Endothelial cell of umbilical vein (primary cell): Measurements from ENCODE around the gene NKAIN4. TPM values are rescaled to one million over a fixed set of nuclear protein-coding genes. Genes with fewer than 3 reads are reported as not detected.

ENCODE experiments used
- BruUV-seq: library from RNA; stranded (reverse); fragments of 400-500 nt; replicated peaks from 2 replicates; lab custom pipeline; 2021; lab: Mats Ljungman, UMichigan
- CTCF ChIA-PET: fragments of 300-600, 350-600 bp; sonication (Branson Sonifier 250); formaldehyde crosslinking; loops from one replicate; lab custom pipeline; 2021; ENCODE audit warnings: antibody characterized with exemption, inconsistent platforms; lab: Charles Lee
- POLR2A ChIA-PET: fragments of 300-600, 350-600 bp; sonication (Branson Sonifier 250); formaldehyde crosslinking; loops from one replicate; lab custom pipeline; 2021; ENCODE audit warnings: antibody characterized with exemption, inconsistent platforms; lab: Charles Lee
- DNase-seq: peaks from one replicate; pipeline ENCODE4 v3.0.0-alpha.2; 2011; ENCODE audit warnings: low read depth, low spot score
- FAIRE-seq: peaks from 2 replicates; lab custom pipeline; 2011; peaks lifted over from hg19 to GRCh38; lab: Jason Lieb, UNC
- H2AFZ ChIP-seq: 2 replicates; pipeline ENCODE4 v1.6.0; 2012; ENCODE audit warnings: low read depth, low read length, control low read depth, inconsistent platforms
- H3K27ac ChIP-seq: 2 replicates; pipeline ENCODE4 v1.5.1; 2011; ENCODE audit warnings: low read depth, mild to moderate bottlenecking, control low read depth, low read length, moderate library complexity; ENCODE audit not compliant: insufficient read depth
- H3K27me3 ChIP-seq, 2 experiments: 2 replicates each; pipeline versions ENCODE4 v1.6.0 to v1.6.1; 2011; ENCODE audit warnings: low read length in 2 of 2, mixed read lengths in 1 of 2; ENCODE audit not compliant: control insufficient read depth in 2 of 2, insufficient read depth in 2 of 2
- H3K36me3 ChIP-seq, 2 experiments: 2 replicates in 1 of 2; 3 replicates in 1 of 2; pipeline ENCODE4 v1.5.1; 2011; ENCODE audit warnings: low read length in 2 of 2, mild to moderate bottlenecking in 1 of 2, moderate library complexity in 1 of 2; ENCODE audit not compliant: control insufficient read depth in 2 of 2, insufficient read depth in 2 of 2; ENCODE audit errors: extremely low read depth in 1 of 2
- H3K4me1 ChIP-seq: 3 replicates; pipeline ENCODE4 v1.5.1; 2011; ENCODE audit warnings: mild to moderate bottlenecking, low read length; ENCODE audit not compliant: control insufficient read depth, insufficient read depth; ENCODE audit errors: extremely low read depth
- H3K4me2 ChIP-seq: 2 replicates; pipeline ENCODE4 v1.6.1; 2011; ENCODE audit warnings: low read length, control low read depth, mixed read lengths; ENCODE audit not compliant: insufficient read depth
- H3K4me3 ChIP-seq, 3 experiments: fragments of 200-600 bp in 1 of 3; sonication (generic), shearing (Covaris generic) in 1 of 3; replicated peaks in 1 of 3; 2 replicates each; pipeline ENCODE4 v1.5.1; 2011 to 2016; ENCODE audit warnings: control low read depth in 3 of 3, low read length in 3 of 3, mild to moderate bottlenecking in 2 of 3, inconsistent platforms in 1 of 3, low read depth in 1 of 3, moderate library complexity in 1 of 3; ENCODE audit not compliant: insufficient read depth in 1 of 3
- H3K79me2 ChIP-seq: 2 replicates; pipeline ENCODE4 v1.6.0; 2012; ENCODE audit warnings: low read length, inconsistent platforms; ENCODE audit not compliant: control insufficient read depth, insufficient read depth
- H3K9ac ChIP-seq: replicated peaks from 2 replicates; pipeline ENCODE3; 2011; ENCODE audit warnings: low read length, control low read depth; ENCODE audit not compliant: insufficient read depth; ENCODE audit errors: extremely low read depth
- H3K9me1 ChIP-seq: replicated peaks from 3 replicates; pipeline ENCODE4 v1.6.0; 2011; ENCODE audit warnings: mild to moderate bottlenecking, low read length; ENCODE audit not compliant: control insufficient read depth, insufficient read depth; ENCODE audit errors: extremely low read depth
- H3K9me3 ChIP-seq: replicated peaks from 2 replicates; pipeline ENCODE4 v1.5.1; 2012; ENCODE audit warnings: low read length, inconsistent platforms; ENCODE audit not compliant: control insufficient read depth, insufficient read depth
- H4K20me1 ChIP-seq: replicated peaks from 2 replicates; pipeline ENCODE3; 2011; ENCODE audit warnings: mild to moderate bottlenecking, low read length; ENCODE audit not compliant: control insufficient read depth, insufficient read depth; ENCODE audit errors: extremely low read depth
- GATA2 ChIP-seq: IDR thresholded peaks from 2 replicates; pipeline ENCODE4 v1.7.0; 2011; ENCODE audit warnings: low read depth, mild to moderate bottlenecking, moderate library complexity, mixed read lengths, low read length; ENCODE audit not compliant: insufficient read length, insufficient read depth
- MAX ChIP-seq: IDR thresholded peaks from 2 replicates; pipeline ENCODE4 v1.6.1; 2011; ENCODE audit not compliant: insufficient read depth, insufficient read length
- POLR2A ChIP-seq: IDR thresholded peaks from 2 replicates; pipeline ENCODE4 v1.6.1; 2012; ENCODE audit warnings: low read depth, mild to moderate bottlenecking, control low read depth, low read length
- dilution Hi-C: fragments of 300-500 bp; cut with MboI; formaldehyde crosslinking; loops from one replicate; pipeline ENCODE4 v1.15.0; 2019; ENCODE audit warnings: low sequenced_read_pairs; ENCODE audit not compliant: extremely low pct_ligation_motif_present
- intact Hi-C: fragments of 100-400 bp; cut with micrococcal nuclease; formaldehyde crosslinking; loops from one replicate; pipeline ENCODE4 v1.10.0; 2022
- polyA plus RNA-seq, 4 experiments: library from polyadenylated mRNA; depleted of rRNA in 3 of 4; stranded (reverse) in 3 of 4; unstranded in 1 of 4; fragments of >200 nt; gene quantifications; 2 replicates each; pipeline versions ENCODE4 v1.2.1 to v1.2.3, GENCODE V29; 2011 to 2012; ENCODE audit warnings: missing spikeins in 1 of 4
- total RNA-seq: library from RNA; stranded (reverse); gene quantifications from 2 replicates; pipeline ENCODE4 v1.2.3, GENCODE V29; 2021

NKAIN4 gene
- total and polyA plus RNA-seq, 2 donors (not counting 3 experiments of a cell fraction or from before 2014, with no cell fraction given), result 0.04 TPM; not detected in 1

GRCh38 chr20:63198606-63199005 lies 55.7 kb downstream of the NKAIN4 start:
- dilution Hi-C loops, result no loop called here
- H3K4me2 ChIP-seq, result no peak overlapping the region
- peaks cover 69% of the 10 kb centered on the region for H3K79me2 ChIP-seq
- H3K27me3 ChIP-seq, result no peaks in the 10 kb centered on the region
- H3K9ac ChIP-seq, result no peak overlapping the region
- no TSS peak for BruUV-seq
- H3K4me1 ChIP-seq, result no peaks in the 10 kb centered on the region
- intact Hi-C loops, result no loop called here
- H2AFZ ChIP-seq, result no peak overlapping the region
- no peaks in the 10 kb centered on the region for H3K9me3 ChIP-seq
- no peak overlapping the region for H3K4me3 ChIP-seq
- DNase-seq (no peak), FAIRE-seq (no peak)
- no peak for TF ChIP-seq POLR2A
- H3K9me1 ChIP-seq, result no peaks in the 10 kb centered on the region
- peaks cover 6% of the 10 kb centered on the region for H4K20me1 ChIP-seq
- no peak overlapping the region for H3K27ac ChIP-seq
- POLR2A ChIA-PET, result no interaction called here
- CTCF ChIA-PET, result interaction anchor here (0.9 to 1.9 kb wide), 3 partner anchors 16 to 32 kb away, joined by 3 to 6 read pairs (median 6); no protein-coding TSS in a partner anchor
- H3K36me3 ChIP-seq, result peaks cover 6 to 30% of the 10 kb centered on the region in 2 experiments

GRCh38 chr20:63196768-63197470 lies 57.3 kb downstream of the NKAIN4 start:
- H3K27me3 ChIP-seq, result no peaks in the 10 kb centered on the region
- peaks cover 6% of the 10 kb centered on the region for H4K20me1 ChIP-seq
- no peak for TF ChIP-seq GATA2
- no peak for TF ChIP-seq MAX
- no TSS peak for BruUV-seq
- H2AFZ ChIP-seq, result no peak overlapping the region
- ChIA-PET POLR2A (no interaction called here), CTCF (interaction anchor here (0.5 to 1.9 kb wide), 7 partner anchors 16 to 299 kb away, joined by 3 to 6 read pairs (median 3); no protein-coding TSS in a partner anchor)
- intact Hi-C loops, result no loop called here
- FAIRE-seq (no peak), DNase-seq (no peak)
- no peaks in the 10 kb centered on the region for H3K4me1 ChIP-seq
- no peaks in the 10 kb centered on the region for H3K9me3 ChIP-seq
- H3K4me3 ChIP-seq, result no peak overlapping the region
- H3K79me2 ChIP-seq, result peaks cover 54% of the 10 kb centered on the region
- H3K36me3 ChIP-seq, result peaks cover 0 to 14% of the 10 kb centered on the region in 2 experiments
- dilution Hi-C loops, result no loop called here
- no peaks in the 10 kb centered on the region for H3K9me1 ChIP-seq
- H3K9ac ChIP-seq, result no peak overlapping the region
- H3K4me2 ChIP-seq, result no peak overlapping the region
- H3K27ac ChIP-seq, result no peak overlapping the region
